Stimulated activated CD4-positive, alpha-beta T cell treated with anti-CD3 and anti-CD28 coated beads, Interleukin-1b, Interleukin-23, amount 100 ng/mL, for 48 hours (primary cell): ENCODE measurements around the gene CCDC107.
A peak's percentile ranks its signal among the peaks of the same experiment; 100 is the strongest.

ENCODE experiments used
- DNase-seq: peaks from one replicate; pipeline ENCODE4 v3.0.0-alpha.2; 2020

Gene CCDC107

GRCh38 chr9:35686222-35687203 lies 28.4 kb downstream of the CCDC107 start:
- no peak for DNase-seq

- DNase-seq, result no peak
These were observed 29.2 kb downstream of the CCDC107 start for GRCh38 chr9:35687306-35687705.

- no peak for DNase-seq
These were observed 30.0 kb downstream of the CCDC107 start for GRCh38 chr9:35687972-35688557.

GRCh38 chr9:35688558-35689541 lies 30.8 kb downstream of the CCDC107 start:
- no peak for DNase-seq

GRCh38 chr9:35689542-35690293 lies 31.6 kb downstream of the CCDC107 start, which contains the start of gene TPM2:
TPM2 (minus strand) TSS chr9:35689925; CDS start chr9:35689817, 108 bp downstream.
- no peak for DNase-seq

- DNase-seq, result no peak
These were observed 32.2 kb downstream of the CCDC107 start for GRCh38 chr9:35690294-35690613.

- peak; percentile 17 for DNase-seq
These were observed 32.7 kb downstream of the CCDC107 start for GRCh38 chr9:35690614-35691333.

- no peak for DNase-seq
These were observed 33.2 kb downstream of the CCDC107 start for GRCh38 chr9:35691334-35691650.

GRCh38 chr9:35691757-35692301 lies 33.7 kb downstream of the CCDC107 start:
- no peak for DNase-seq

GRCh38 chr9:35695943-35696401 lies 37.9 kb downstream of the CCDC107 start:
- DNase-seq, result no peak

GRCh38 chr9:35696520-35697215 lies 38.6 kb downstream of the CCDC107 start:
- peak; percentile 40 for DNase-seq

GRCh38 chr9:35697486-35697885 lies 39.4 kb downstream of the CCDC107 start:
- DNase-seq, result no peak

- DNase-seq, result no peak
These were observed 40.1 kb downstream of the CCDC107 start for GRCh38 chr9:35698231-35698630.

- no peak for DNase-seq
These were observed 41.9 kb downstream of the CCDC107 start for GRCh38 chr9:35700031-35700430.

- no peak for DNase-seq
These were observed 42.9 kb downstream of the CCDC107 start for GRCh38 chr9:35700942-35701341.

- DNase-seq, result no peak
These were observed 44.6 kb downstream of the CCDC107 start for GRCh38 chr9:35702696-35703095.

- DNase-seq, result no peak
These were observed 46.0 kb downstream of the CCDC107 start for GRCh38 chr9:35703906-35704672.

GRCh38 chr9:35705372-35705771 lies 47.3 kb downstream of the CCDC107 start:
- no peak for DNase-seq

- no peak for DNase-seq
These were observed 47.8 kb downstream of the CCDC107 start for GRCh38 chr9:35705836-35706430.
